Stimulated activated CD8-positive, alpha-beta memory T cell treated with anti-CD3 and anti-CD28 coated beads, Interleukin-12 subunit alpha, Interleukin-12 subunit beta, amount 100 ng/mL, for 24 hours (primary cell): ENCODE measurements around the gene STX11.

Experiments
- DNase-seq: peaks from one replicate; pipeline ENCODE4 v3.0.0-alpha.2; 2020; ENCODE audit errors: extremely low read depth

STX11 gene

GRCh38 chr6:144215402-144215931 lies 65.2 kb downstream of the STX11 start:
- DNase-seq, result no peak

- DNase-seq, result peak; percentile 74
Observed at GRCh38 chr6:144215932-144216667, 65.8 kb downstream of the STX11 start.

GRCh38 chr6:144216668-144217218 lies 66.4 kb downstream of the STX11 start:
- peak; percentile 14 for DNase-seq

GRCh38 chr6:144217264-144217663 lies 66.9 kb downstream of the STX11 start:
- no peak for DNase-seq

- no peak for DNase-seq
Observed at GRCh38 chr6:144217797-144218196, 67.5 kb downstream of the STX11 start.

GRCh38 chr6:144219056-144219685 lies 68.9 kb downstream of the STX11 start:
- DNase-seq, result no peak

- DNase-seq, result no peak
Observed at GRCh38 chr6:144220031-144220790, 69.9 kb downstream of the STX11 start.

GRCh38 chr6:144223686-144224085 lies 73.4 kb downstream of the STX11 start:
- no peak for DNase-seq

- no peak for DNase-seq
Observed at GRCh38 chr6:144231721-144232120, 81.4 kb downstream of the STX11 start.

- DNase-seq, result no peak
Observed at GRCh38 chr6:144232176-144232831, 82.0 kb downstream of the STX11 start.

- DNase-seq, result no peak
Observed at GRCh38 chr6:144232832-144233230, 82.5 kb downstream of the STX11 start.

- DNase-seq, result no peak
Observed at GRCh38 chr6:144234399-144234798, 84.1 kb downstream of the STX11 start.

- DNase-seq, result no peak
Observed at GRCh38 chr6:144234935-144235334, 84.6 kb downstream of the STX11 start.
